ENCODE measurements around the gene KPNA5. TPM values are rescaled to one million over a fixed set of nuclear protein-coding genes. Genes with fewer than 3 reads are reported as not detected.

The KPNA5 gene
- total RNA-seq, 2 donors from 2014 or later: 10.4 to 20.1 TPM

DNA sequence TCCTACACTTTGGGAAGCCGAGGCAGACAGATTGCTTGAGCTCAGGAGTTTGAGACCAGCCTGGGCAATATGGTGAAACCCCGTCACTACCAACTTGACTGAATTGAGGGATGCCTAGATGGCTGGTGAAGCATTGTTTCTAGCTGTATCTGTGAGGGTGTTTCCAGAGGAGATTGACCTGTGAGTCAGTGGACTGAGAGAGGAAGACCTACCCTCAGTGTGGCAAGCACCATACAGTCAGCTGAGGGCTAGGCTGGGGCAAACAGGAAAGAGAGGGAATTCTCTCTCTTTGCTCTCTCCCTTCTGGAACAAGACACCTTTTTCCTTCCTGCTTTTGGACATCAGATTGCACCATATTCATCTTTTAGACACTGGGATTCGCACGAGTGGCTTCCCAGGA, 8.7 kb upstream of the KPNA5 start:
- Histone ChIP-seq H3K9ac (ENCODE audit: extremely low read depth, low read length, poor library complexity, severe bottlenecking) (no peak overlapping the region), H3K27me3 (ENCODE audit: control insufficient read depth, insufficient read depth, low read length, poor library complexity, severe bottlenecking) (no peaks in the 10 kb centered on the region), H3K27ac (ENCODE audit: low read depth, low read length) (no peak overlapping the region), H3K36me3 (ENCODE audit: control insufficient read depth, insufficient read depth, low read length) (no peaks in the 10 kb centered on the region), H3K9me3 (ENCODE audit: control insufficient read depth, low read length) (peaks cover 7% of the 10 kb centered on the region), H3K4me1 (ENCODE audit: control insufficient read depth, insufficient read depth, low read length) (no peaks in the 10 kb centered on the region), H3K4me3 (ENCODE audit: low read length) (no peak overlapping the region)
- no peak overlapping the region for H3K4me3 Mint-ChIP-seq
- TF ChIP-seq CTCF (conservative IDR thresholded peaks at IDR 0.05): no peak
- DNase-seq: no peak
- no peak overlapping the region for H3K27ac Mint-ChIP-seq
- WGBS, 2 experiments (ENCODE audit: insufficient coverage in 1 of 2, insufficient read length in 1 of 2): 92 to 100% methylated on average over 3 to 4 of the region's 4 CpGs
- H3K36me3 Mint-ChIP-seq (ENCODE audit: low read depth): no peaks in the 10 kb centered on the region
- peaks cover 5% of the 10 kb centered on the region for H3K4me1 Mint-ChIP-seq
- H3K27me3 Mint-ChIP-seq (ENCODE audit: insufficient read depth): peaks cover 7% of the 10 kb centered on the region
- H3K9me3 Mint-ChIP-seq: peaks cover 3% of the 10 kb centered on the region

- H3K27ac Mint-ChIP-seq: no peak overlapping the region
- Histone ChIP-seq H3K36me3 (ENCODE audit: control insufficient read depth, insufficient read depth, low read length) (no peaks in the 10 kb centered on the region), H3K9me3 (ENCODE audit: control insufficient read depth, low read length) (peaks cover 7% of the 10 kb centered on the region), H3K27ac (ENCODE audit: low read depth, low read length) (no peak overlapping the region), H3K9ac (ENCODE audit: extremely low read depth, low read length, poor library complexity, severe bottlenecking) (no peak overlapping the region), H3K27me3 (ENCODE audit: control insufficient read depth, insufficient read depth, low read length, poor library complexity, severe bottlenecking) (no peaks in the 10 kb centered on the region), H3K4me1 (ENCODE audit: control insufficient read depth, insufficient read depth, low read length) (no peaks in the 10 kb centered on the region), H3K4me3 (ENCODE audit: low read length) (no peak overlapping the region)
- peaks cover 7% of the 10 kb centered on the region for H3K27me3 Mint-ChIP-seq (ENCODE audit: insufficient read depth)
- WGBS, 2 experiments (ENCODE audit: insufficient coverage in 1 of 2, insufficient read length in 1 of 2): 87 to 90% methylated on average over 1 of the region's 1 CpG
- DNase-seq: no peak
- H3K36me3 Mint-ChIP-seq (ENCODE audit: low read depth): no peaks in the 10 kb centered on the region
- no peaks in the 10 kb centered on the region for H3K4me1 Mint-ChIP-seq
- H3K9me3 Mint-ChIP-seq: peaks cover 3% of the 10 kb centered on the region
- H3K4me3 Mint-ChIP-seq: no peak overlapping the region
- no peak for TF ChIP-seq CTCF (conservative IDR thresholded peaks at IDR 0.05)
Measured at GRCh38 chr6:116676021-116676420, 5.0 kb upstream of the KPNA5 start.

- Histone ChIP-seq H3K4me3 (ENCODE audit: low read length) (peak overlapping the region; percentile 96), H3K9ac (ENCODE audit: extremely low read depth, low read length, poor library complexity, severe bottlenecking) (no peak overlapping the region), H3K9me3 (ENCODE audit: control insufficient read depth, low read length) (no peaks in the 10 kb centered on the region), H3K36me3 (ENCODE audit: control insufficient read depth, insufficient read depth, low read length) (peaks cover 11% of the 10 kb centered on the region), H3K27me3 (ENCODE audit: control insufficient read depth, insufficient read depth, low read length, poor library complexity, severe bottlenecking) (no peaks in the 10 kb centered on the region), H3K27ac (ENCODE audit: low read depth, low read length) (no peak overlapping the region), H3K4me1 (ENCODE audit: control insufficient read depth, insufficient read depth, low read length) (no peaks in the 10 kb centered on the region)
- H3K4me3 Mint-ChIP-seq: peak overlapping the region; percentile 85
- TF ChIP-seq CTCF (conservative IDR thresholded peaks at IDR 0.05): no peak
- peaks cover 20% of the 10 kb centered on the region for H3K36me3 Mint-ChIP-seq (ENCODE audit: low read depth)
- no peaks in the 10 kb centered on the region for H3K27me3 Mint-ChIP-seq (ENCODE audit: insufficient read depth)
- no peaks in the 10 kb centered on the region for H3K9me3 Mint-ChIP-seq
- WGBS, 2 experiments (ENCODE audit: insufficient coverage in 1 of 2, insufficient read length in 1 of 2): 77% methylated on average over 5 of the region's 5 CpGs; no CpG with 5 or more reads in 1 of the 2 experiments
- H3K4me1 Mint-ChIP-seq: peaks cover 6% of the 10 kb centered on the region
- peak overlapping the region; percentile 50 for H3K27ac Mint-ChIP-seq
- no peak for DNase-seq
Measured at GRCh38 chr6:116682334-116682712, 1.3 kb downstream of the KPNA5 start.
